Measurements from ENCODE around the gene CLCN7. TPM values are rescaled to one million over a fixed set of nuclear protein-coding genes. Genes with fewer than 3 reads are reported as not detected.

Gene CLCN7
- total and polyA plus RNA-seq, 9 of the 15 experiments (the other 6 are each of a cell fraction or from before 2014, with no cell fraction given): 0.06 to 126 (median 18.7) TPM

DNA sequence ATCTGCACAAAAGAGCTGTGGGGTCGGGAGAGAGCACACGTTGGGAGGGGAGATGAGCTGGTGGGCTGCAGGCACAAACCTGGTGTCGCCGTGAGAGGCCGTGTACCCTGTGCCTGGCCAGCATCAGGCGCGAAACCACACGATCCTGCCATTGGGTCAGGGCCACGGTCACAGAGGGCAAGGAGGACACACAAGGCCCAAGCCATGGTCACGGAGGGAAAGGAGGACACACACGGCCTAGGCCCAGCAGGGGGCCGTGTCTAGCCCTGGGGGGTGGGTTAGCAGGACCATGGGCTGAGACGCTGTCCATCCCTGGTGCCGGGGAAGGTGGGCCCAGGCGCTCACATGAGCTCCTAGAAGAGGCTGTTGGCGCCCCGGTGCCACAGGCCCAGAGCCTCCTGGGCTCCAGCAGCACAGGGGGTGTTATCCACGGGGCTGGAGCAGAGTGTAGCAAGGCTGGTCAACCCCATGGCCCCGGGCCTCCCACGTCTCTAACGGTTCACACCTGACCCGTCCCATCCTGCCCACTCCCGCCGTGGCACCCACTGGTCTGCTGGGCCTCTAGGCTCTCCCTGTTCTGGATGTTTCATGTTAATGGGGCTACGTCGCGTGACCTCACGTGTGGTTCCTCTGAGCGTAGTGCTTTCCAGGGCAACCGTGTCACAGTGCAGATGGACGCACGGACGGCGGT, 23.0 kb downstream of the CLCN7 start (continued):
- TF ChIP-seq, protein P1, sequence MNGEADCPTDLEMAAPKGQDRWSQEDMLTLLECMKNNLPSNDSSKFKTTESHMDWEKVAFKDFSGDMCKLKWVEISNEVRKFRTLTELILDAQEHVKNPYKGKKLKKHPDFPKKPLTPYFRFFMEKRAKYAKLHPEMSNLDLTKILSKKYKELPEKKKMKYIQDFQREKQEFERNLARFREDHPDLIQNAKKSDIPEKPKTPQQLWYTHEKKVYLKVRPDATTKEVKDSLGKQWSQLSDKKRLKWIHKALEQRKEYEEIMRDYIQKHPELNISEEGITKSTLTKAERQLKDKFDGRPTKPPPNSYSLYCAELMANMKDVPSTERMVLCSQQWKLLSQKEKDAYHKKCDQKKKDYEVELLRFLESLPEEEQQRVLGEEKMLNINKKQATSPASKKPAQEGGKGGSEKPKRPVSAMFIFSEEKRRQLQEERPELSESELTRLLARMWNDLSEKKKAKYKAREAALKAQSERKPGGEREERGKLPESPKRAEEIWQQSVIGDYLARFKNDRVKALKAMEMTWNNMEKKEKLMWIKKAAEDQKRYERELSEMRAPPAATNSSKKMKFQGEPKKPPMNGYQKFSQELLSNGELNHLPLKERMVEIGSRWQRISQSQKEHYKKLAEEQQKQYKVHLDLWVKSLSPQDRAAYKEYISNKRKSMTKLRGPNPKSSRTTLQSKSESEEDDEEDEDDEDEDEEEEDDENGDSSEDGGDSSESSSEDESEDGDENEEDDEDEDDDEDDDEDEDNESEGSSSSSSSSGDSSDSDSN (IDR thresholded peaks at IDR 0.05; ENCODE audit: borderline replicate concordance in 1 of 2, low read depth in 2 of 2, low read length in 2 of 2): no peak
- TF ChIP-seq, protein P2, sequence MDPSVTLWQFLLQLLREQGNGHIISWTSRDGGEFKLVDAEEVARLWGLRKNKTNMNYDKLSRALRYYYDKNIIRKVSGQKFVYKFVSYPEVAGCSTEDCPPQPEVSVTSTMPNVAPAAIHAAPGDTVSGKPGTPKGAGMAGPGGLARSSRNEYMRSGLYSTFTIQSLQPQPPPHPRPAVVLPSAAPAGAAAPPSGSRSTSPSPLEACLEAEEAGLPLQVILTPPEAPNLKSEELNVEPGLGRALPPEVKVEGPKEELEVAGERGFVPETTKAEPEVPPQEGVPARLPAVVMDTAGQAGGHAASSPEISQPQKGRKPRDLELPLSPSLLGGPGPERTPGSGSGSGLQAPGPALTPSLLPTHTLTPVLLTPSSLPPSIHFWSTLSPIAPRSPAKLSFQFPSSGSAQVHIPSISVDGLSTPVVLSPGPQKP (CRISPR knock-in tag; IDR thresholded peaks at IDR 0.05): no peak
- TF ChIP-seq ZNF354B (CRISPR knock-in tag; IDR thresholded peaks at IDR 0.05) (no peak), POLR2G (IDR thresholded peaks at IDR 0.05; ENCODE audit: low read depth, low read length) (peak; percentile 59), GATAD2A (IDR thresholded peaks at IDR 0.05) (no peak)
- TF ChIP-seq, protein P3, sequence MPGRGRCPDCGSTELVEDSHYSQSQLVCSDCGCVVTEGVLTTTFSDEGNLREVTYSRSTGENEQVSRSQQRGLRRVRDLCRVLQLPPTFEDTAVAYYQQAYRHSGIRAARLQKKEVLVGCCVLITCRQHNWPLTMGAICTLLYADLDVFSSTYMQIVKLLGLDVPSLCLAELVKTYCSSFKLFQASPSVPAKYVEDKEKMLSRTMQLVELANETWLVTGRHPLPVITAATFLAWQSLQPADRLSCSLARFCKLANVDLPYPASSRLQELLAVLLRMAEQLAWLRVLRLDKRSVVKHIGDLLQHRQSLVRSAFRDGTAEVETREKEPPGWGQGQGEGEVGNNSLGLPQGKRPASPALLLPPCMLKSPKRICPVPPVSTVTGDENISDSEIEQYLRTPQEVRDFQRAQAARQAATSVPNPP (IDR thresholded peaks at IDR 0.05; ENCODE audit: borderline replicate concordance, insufficient read depth, insufficient read length): no peak

All from K562 (cell line).